ENCODE measurements around the gene STAT5A.

- TF ChIP-seq, protein P1, sequence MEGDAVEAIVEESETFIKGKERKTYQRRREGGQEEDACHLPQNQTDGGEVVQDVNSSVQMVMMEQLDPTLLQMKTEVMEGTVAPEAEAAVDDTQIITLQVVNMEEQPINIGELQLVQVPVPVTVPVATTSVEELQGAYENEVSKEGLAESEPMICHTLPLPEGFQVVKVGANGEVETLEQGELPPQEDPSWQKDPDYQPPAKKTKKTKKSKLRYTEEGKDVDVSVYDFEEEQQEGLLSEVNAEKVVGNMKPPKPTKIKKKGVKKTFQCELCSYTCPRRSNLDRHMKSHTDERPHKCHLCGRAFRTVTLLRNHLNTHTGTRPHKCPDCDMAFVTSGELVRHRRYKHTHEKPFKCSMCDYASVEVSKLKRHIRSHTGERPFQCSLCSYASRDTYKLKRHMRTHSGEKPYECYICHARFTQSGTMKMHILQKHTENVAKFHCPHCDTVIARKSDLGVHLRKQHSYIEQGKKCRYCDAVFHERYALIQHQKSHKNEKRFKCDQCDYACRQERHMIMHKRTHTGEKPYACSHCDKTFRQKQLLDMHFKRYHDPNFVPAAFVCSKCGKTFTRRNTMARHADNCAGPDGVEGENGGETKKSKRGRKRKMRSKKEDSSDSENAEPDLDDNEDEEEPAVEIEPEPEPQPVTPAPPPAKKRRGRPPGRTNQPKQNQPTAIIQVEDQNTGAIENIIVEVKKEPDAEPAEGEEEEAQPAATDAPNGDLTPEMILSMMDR (IDR thresholded peaks at IDR 0.05) = no peak
- no peak for TF ChIP-seq POLR2A (IDR thresholded peaks at IDR 0.05)
These were observed 50.9 kb downstream of the STAT5A start for GRCh38 chr17:42339221-42339620.
